ENCODE data around the gene TSC2. TPM values are rescaled to one million over a fixed set of nuclear protein-coding genes. Genes with fewer than 3 reads are reported as not detected.

TSC2 gene
- total and polyA plus RNA-seq, 2 of the 13 experiments (the other 11 are each of a cell fraction or from before 2014, with no cell fraction given): 19.6 to 40.4 TPM

DNA sequence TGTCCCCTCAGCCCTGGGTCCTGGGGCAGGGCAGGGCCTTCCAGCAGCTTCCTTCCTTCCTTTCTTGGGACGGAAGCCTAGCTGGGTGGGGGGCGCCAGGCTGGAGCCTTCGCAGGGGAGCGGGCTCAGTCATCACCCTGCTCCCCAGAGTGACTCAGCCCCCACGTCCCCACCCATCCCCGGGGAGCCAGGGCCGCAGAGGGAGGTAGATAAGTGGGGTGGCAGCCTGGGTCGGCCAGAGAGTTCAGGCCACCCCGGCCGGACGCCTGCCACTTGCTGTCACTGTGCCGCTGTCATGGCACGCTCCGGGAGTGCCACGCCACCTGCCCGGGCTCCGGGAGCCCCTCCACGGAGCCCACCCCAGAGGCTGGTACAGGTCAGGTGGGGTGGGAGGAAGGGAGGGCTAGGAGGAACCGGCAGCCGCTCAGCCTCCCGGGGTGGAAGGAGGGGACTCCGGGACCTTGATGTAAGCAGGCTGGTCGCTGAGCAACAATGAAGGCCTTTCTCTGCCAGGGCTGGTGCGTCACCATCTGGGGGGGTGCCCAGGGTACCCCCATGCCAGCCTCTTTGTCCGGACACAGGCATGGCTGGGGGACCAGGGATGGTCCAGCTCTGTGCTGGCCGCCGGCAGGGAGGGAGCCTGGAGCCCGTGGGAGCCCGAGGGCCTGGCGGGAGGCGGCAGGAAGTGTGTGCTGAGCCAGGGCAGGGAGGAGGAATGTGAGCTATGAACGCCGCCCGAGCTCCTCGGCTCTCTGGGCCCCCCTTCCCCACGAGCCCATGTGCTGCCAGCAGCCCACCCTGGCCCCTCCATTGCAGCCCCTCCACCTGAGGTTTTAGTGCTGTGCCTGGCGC lies 14.5 kb upstream of the TSC2 start (continued):
- TF ChIP-seq CSRNP1 (CRISPR knock-in tag; IDR thresholded peaks at IDR 0.05): peak; percentile 39; the same call in 1 of the 2 replicates
- TF ChIP-seq NR2F6 (IDR thresholded peaks at IDR 0.05): 0 out of 2 replicates have a peak, but pooled peaks have one; percentile 21
- no peak for TF ChIP-seq NR2F6 (CRISPR knock-in tag; IDR thresholded peaks at IDR 0.05)
- TF ChIP-seq, protein P1, sequence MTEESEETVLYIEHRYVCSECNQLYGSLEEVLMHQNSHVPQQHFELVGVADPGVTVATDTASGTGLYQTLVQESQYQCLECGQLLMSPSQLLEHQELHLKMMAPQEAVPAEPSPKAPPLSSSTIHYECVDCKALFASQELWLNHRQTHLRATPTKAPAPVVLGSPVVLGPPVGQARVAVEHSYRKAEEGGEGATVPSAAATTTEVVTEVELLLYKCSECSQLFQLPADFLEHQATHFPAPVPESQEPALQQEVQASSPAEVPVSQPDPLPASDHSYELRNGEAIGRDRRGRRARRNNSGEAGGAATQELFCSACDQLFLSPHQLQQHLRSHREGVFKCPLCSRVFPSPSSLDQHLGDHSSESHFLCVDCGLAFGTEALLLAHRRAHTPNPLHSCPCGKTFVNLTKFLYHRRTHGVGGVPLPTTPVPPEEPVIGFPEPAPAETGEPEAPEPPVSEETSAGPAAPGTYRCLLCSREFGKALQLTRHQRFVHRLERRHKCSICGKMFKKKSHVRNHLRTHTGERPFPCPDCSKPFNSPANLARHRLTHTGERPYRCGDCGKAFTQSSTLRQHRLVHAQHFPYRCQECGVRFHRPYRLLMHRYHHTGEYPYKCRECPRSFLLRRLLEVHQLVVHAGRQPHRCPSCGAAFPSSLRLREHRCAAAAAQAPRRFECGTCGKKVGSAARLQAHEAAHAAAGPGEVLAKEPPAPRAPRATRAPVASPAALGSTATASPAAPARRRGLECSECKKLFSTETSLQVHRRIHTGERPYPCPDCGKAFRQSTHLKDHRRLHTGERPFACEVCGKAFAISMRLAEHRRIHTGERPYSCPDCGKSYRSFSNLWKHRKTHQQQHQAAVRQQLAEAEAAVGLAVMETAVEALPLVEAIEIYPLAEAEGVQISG (CRISPR knock-in tag; IDR thresholded peaks at IDR 0.05): peak; percentile 31; the same call in 1 of the 2 replicates
- 0 out of 2 replicates have a peak, but pooled peaks have one; percentile 24 for TF ChIP-seq SMYD3 (CRISPR knock-in tag; IDR thresholded peaks at IDR 0.05)
- peak; percentile 14; the same call in 1 of the 2 replicates for TF ChIP-seq ZNF788 (CRISPR knock-in tag; IDR thresholded peaks at IDR 0.05; ENCODE audit: borderline replicate concordance)
- TF ChIP-seq ZSCAN25 (CRISPR knock-in tag; IDR thresholded peaks at IDR 0.05): 0 out of 2 replicates have a peak, but pooled peaks have one; percentile 26
- TF ChIP-seq GATAD1 (CRISPR knock-in tag; IDR thresholded peaks at IDR 0.05): peak; percentile 15; the same call in 1 of the 2 replicates
- peak; percentile 63 for TF ChIP-seq RBM39 (IDR thresholded peaks at IDR 0.05; ENCODE audit: low read depth, low read length, poor library complexity, severe bottlenecking)
- peak; percentile 24 for TF ChIP-seq HNRNPLL (IDR thresholded peaks at IDR 0.05; ENCODE audit: low read depth, low read length, poor library complexity, severe bottlenecking)
- TF ChIP-seq WIZ (CRISPR knock-in tag; IDR thresholded peaks at IDR 0.05): no peak
- peak; percentile 53 for TF ChIP-seq MYC (CRISPR knock-in tag; IDR thresholded peaks at IDR 0.05; ENCODE audit: borderline replicate concordance)
- peak; percentile 55 for TF ChIP-seq TARDBP (CRISPR knock-in tag; IDR thresholded peaks at IDR 0.05)
- TF ChIP-seq ZNF501 (CRISPR knock-in tag; IDR thresholded peaks at IDR 0.05): peak; percentile 31; the same call in 1 of the 2 replicates
- TF ChIP-seq AGO2 (optimal IDR thresholded peaks at IDR 0.05; ENCODE audit: low read depth, low read length): peak; percentile 0
- TF ChIP-seq ZNF543 (CRISPR knock-in tag; IDR thresholded peaks at IDR 0.05): no peak
- TF ChIP-seq RAD21 (CRISPR knock-in tag; IDR thresholded peaks at IDR 0.05): no peak
- TF ChIP-seq HNF1B (CRISPR knock-in tag; IDR thresholded peaks at IDR 0.05): 0 out of 2 replicates have a peak, but pooled peaks have one; percentile 39
- TF ChIP-seq SOX13 (IDR thresholded peaks at IDR 0.05): no peak
- no peak for TF ChIP-seq SOX13 (CRISPR knock-in tag; conservative IDR thresholded peaks at IDR 0.05 in 1 of 2, IDR thresholded peaks at IDR 0.05 in 1 of 2)
- peak; percentile 38; the same call in 1 of the 2 replicates for TF ChIP-seq ELF1 (CRISPR knock-in tag; IDR thresholded peaks at IDR 0.05)
- TF ChIP-seq ETV5 (CRISPR knock-in tag; IDR thresholded peaks at IDR 0.05; ENCODE audit: borderline replicate concordance): peak; percentile 35; the same call in 1 of the 2 replicates
- no peak for TF ChIP-seq GABPA (IDR thresholded peaks at IDR 0.05; ENCODE audit: low read depth, low read length)
- peak; percentile 14; the same call in 1 of the 2 replicates for TF ChIP-seq GABPA (CRISPR knock-in tag; IDR thresholded peaks at IDR 0.05; ENCODE audit: low read depth)
- no peak for TF ChIP-seq MBNL3 (CRISPR knock-in tag; conservative IDR thresholded peaks at IDR 0.05)
